Measurements from ENCODE around the gene BANP. TPM values are rescaled to one million over a fixed set of nuclear protein-coding genes. Genes with fewer than 3 reads are reported as not detected.

The BANP gene
- total and polyA plus RNA-seq, 3 donors from 2014 or later = 25.3 to 60.2 (median 55.9) TPM

DNA sequence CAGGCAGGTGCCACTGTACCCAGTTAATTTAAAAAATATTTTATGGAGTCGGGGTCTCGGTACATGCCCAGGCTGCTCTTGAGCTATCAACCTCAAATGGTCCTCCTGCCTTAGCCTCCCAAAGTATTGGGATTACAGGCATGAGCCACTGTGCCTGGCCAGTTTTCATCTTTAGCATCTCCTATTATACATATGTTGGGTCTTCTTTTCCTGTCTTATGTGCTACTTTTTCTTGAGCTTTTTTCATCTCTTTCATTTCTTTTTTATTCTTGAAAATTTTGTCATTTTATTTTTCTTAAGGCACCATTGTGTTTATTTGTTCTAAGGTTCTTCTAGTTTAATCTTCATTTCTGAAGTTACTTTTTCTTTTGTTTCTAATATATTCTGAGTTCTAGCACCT lies 20.7 kb downstream of the BANP start:
- no peaks in the 10 kb centered on the region for H3K9me3 ChIP-seq
- no peaks in the 10 kb centered on the region for H3K36me3 ChIP-seq (ENCODE audit: low read depth, missing control alignments)
- WGBS, 2 donors = 90 to 100% methylated on average over 2 of the region's 2 CpGs
- no peak overlapping the region for H3K27ac ChIP-seq
- no peak overlapping the region for H3K4me3 ChIP-seq
- intact Hi-C loops (cut with DNase I; ENCODE audit: low total_unique reads) = no loop called here
- H3K27me3 ChIP-seq = no peaks in the 10 kb centered on the region
- no peak for DNase-seq
- TF ChIP-seq CTCF (IDR thresholded peaks at IDR 0.05) = no peak
- TF ChIP-seq POLR2A (IDR thresholded peaks at IDR 0.05) = no peak
- H3K4me1 ChIP-seq = peaks cover 9% of the 10 kb centered on the region

DNA sequence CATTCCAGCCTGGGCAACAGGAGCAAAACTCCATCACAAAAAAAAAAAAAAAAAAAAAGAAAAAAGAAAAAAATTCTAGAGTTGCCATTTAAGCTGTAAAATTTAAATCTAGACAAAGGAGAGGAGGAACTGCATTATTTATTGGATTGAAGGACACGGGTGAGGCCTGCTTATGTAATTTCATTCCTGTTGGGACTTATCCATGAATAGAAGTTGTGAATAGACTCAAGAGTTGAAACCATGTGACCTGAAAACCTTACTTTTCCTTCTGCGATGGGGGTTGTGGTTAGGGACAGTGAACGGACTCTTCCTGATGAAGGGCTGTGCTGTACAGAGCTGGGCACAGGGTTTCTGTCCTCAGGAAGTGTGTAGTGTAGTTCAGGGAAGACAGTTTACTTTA lies 22.5 kb downstream of the BANP start:
- Histone ChIP-seq H3K27ac (no peak overlapping the region), H3K4me3 (no peak overlapping the region), H3K36me3 (ENCODE audit: low read depth, missing control alignments) (no peaks in the 10 kb centered on the region), H3K27me3 (no peaks in the 10 kb centered on the region), H3K9me3 (no peaks in the 10 kb centered on the region), H3K4me1 (peaks cover 8% of the 10 kb centered on the region)
- TF ChIP-seq POLR2A (IDR thresholded peaks at IDR 0.05) = no peak
- TF ChIP-seq CTCF (IDR thresholded peaks at IDR 0.05) = no peak
- whole genome bisulfite sequencing, 2 donors = 92 to 94% methylated on average over 3 of the region's 3 CpGs
- DNase-seq = no peak
- intact Hi-C loops (cut with DNase I; ENCODE audit: low total_unique reads) = no loop called here

DNA sequence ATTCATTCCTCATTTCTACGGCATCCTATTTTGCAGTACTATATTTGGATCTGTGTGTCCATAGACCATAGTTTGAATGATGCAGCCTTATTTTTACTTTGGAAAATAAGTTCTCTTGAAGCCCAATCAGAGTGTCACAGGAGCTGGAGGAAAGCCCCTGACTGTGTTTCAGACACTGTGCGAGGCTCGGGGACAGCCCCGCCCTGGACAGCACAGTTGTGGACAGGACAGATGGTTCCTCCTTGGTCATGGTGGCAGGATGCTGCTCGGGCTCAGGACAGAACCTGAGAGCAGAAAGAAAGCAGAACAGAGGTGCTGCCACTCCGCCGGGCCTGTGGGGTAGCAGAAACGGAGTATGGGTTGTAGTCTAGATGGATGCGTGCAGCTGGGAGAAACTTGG lies 22.9 kb downstream of the BANP start:
- Histone ChIP-seq H3K4me3 (no peak overlapping the region), H3K27ac (no peak overlapping the region), H3K36me3 (ENCODE audit: low read depth, missing control alignments) (no peaks in the 10 kb centered on the region), H3K4me1 (peaks cover 8% of the 10 kb centered on the region), H3K9me3 (no peaks in the 10 kb centered on the region), H3K27me3 (no peaks in the 10 kb centered on the region)
- intact Hi-C loops (cut with DNase I; ENCODE audit: low total_unique reads) = no loop called here
- no peak for TF ChIP-seq CTCF (IDR thresholded peaks at IDR 0.05)
- TF ChIP-seq POLR2A (IDR thresholded peaks at IDR 0.05) = no peak
- 86 to 95% methylated on average over 9 of the region's 9 CpGs for WGBS, 2 donors
- no peak for DNase-seq

- TF ChIP-seq POLR2A (IDR thresholded peaks at IDR 0.05) (no peak), CTCF (IDR thresholded peaks at IDR 0.05) (no peak)
- no peak overlapping the region for H3K4me3 ChIP-seq
- no peaks in the 10 kb centered on the region for H3K36me3 ChIP-seq (ENCODE audit: low read depth, missing control alignments)
- no peak for DNase-seq
- WGBS, 2 donors = 88 to 98% methylated on average over 3 of the region's 3 CpGs
- intact Hi-C loops (cut with DNase I; ENCODE audit: low total_unique reads) = no loop called here
- no peak overlapping the region for H3K27ac ChIP-seq
- H3K9me3 ChIP-seq = no peaks in the 10 kb centered on the region
- no peaks in the 10 kb centered on the region for H3K27me3 ChIP-seq
- no peaks in the 10 kb centered on the region for H3K4me1 ChIP-seq
These were observed 25.4 kb downstream of the BANP start for GRCh38 chr16:87976665-87977064.

GRCh38 chr16:87978127-87978526 lies 26.9 kb downstream of the BANP start:
- no peak for TF ChIP-seq CTCF (IDR thresholded peaks at IDR 0.05)
- TF ChIP-seq POLR2A (IDR thresholded peaks at IDR 0.05) = no peak
- Histone ChIP-seq H3K27ac (no peak overlapping the region), H3K9me3 (no peaks in the 10 kb centered on the region), H3K4me1 (no peaks in the 10 kb centered on the region), H3K4me3 (no peak overlapping the region), H3K27me3 (no peaks in the 10 kb centered on the region), H3K36me3 (ENCODE audit: low read depth, missing control alignments) (no peaks in the 10 kb centered on the region)
- DNase-seq = no peak
- intact Hi-C loops (cut with DNase I; ENCODE audit: low total_unique reads) = no loop called here
- 87 to 95% methylated on average over 5 of the region's 5 CpGs for WGBS, 2 donors
